Glomerular visceral epithelial cell (primary cell): ENCODE results near the gene GDPGP1.

Experiments
- DNase-seq: peaks from one replicate; pipeline ENCODE4 v3.0.0-alpha.2; 2016; ENCODE audit errors: extremely low spot score

Gene GDPGP1

GRCh38 chr15:90205050-90205848, 28.8 kb upstream of the GDPGP1 start:
- no peak for DNase-seq

GRCh38 chr15:90205886-90206285, 28.1 kb upstream of the GDPGP1 start:
- DNase-seq: no peak

- DNase-seq: no peak
Observed at GRCh38 chr15:90207252-90207651, 26.8 kb upstream of the GDPGP1 start.

- no peak for DNase-seq
Observed at GRCh38 chr15:90208356-90208755, 25.7 kb upstream of the GDPGP1 start.

GRCh38 chr15:90209591-90209990, 24.4 kb upstream of the GDPGP1 start:
- no peak for DNase-seq

GRCh38 chr15:90210593-90210992, 23.4 kb upstream of the GDPGP1 start:
- DNase-seq: no peak

GRCh38 chr15:90211009-90211408, 23.0 kb upstream of the GDPGP1 start:
- no peak for DNase-seq

GRCh38 chr15:90211440-90212143, 22.4 kb upstream of the GDPGP1 start:
- DNase-seq: peak; percentile 84

- DNase-seq: no peak
Observed at GRCh38 chr15:90212221-90213098, 21.5 kb upstream of the GDPGP1 start.

GRCh38 chr15:90213122-90213817, 20.7 kb upstream of the GDPGP1 start:
- no peak for DNase-seq

- DNase-seq: no peak
Observed at GRCh38 chr15:90213818-90214204, 20.2 kb upstream of the GDPGP1 start.

GRCh38 chr15:90214553-90215196, 19.3 kb upstream of the GDPGP1 start:
- DNase-seq: no peak

GRCh38 chr15:90217671-90218394, 16.2 kb upstream of the GDPGP1 start:
- DNase-seq: no peak

GRCh38 chr15:90219421-90220141, 14.4 kb upstream of the GDPGP1 start:
- peak; percentile 36 for DNase-seq

- DNase-seq: peak; percentile 83
Observed at GRCh38 chr15:90221246-90221900, 12.6 kb upstream of the GDPGP1 start.

GRCh38 chr15:90222547-90222946, 11.5 kb upstream of the GDPGP1 start:
- peak; percentile 41 for DNase-seq

- no peak for DNase-seq
Observed at GRCh38 chr15:90223441-90224165, 10.4 kb upstream of the GDPGP1 start.

GRCh38 chr15:90225047-90225446, 9.0 kb upstream of the GDPGP1 start:
- no peak for DNase-seq
